ENCODE results near the gene MS4A5.

Gene MS4A5

GRCh38 chr11:60485987-60486386 is 56.6 kb downstream of the MS4A5 start:
- peak; percentile 27 for DNase-seq

- DNase-seq: no peak
These were observed 63.2 kb downstream of the MS4A5 start, which contains the start of gene MS4A12 for GRCh38 chr11:60492488-60493009. TSS of gene MS4A12 (plus strand) at chr11:60492778. CDS start at chr11:60497319, 4,541 bp downstream.

GRCh38 chr11:60493454-60493853 is 64.1 kb downstream of the MS4A5 start:
- no peak for DNase-seq

Data from CD4-positive, alpha-beta T cell treated with Interleukin-12 subunit alpha and Interleukin-12 subunit beta, for 1 hour (primary cell).